Superior temporal gyrus (tissue), 1 donor: ENCODE data around the gene GALNT9.

Experiments
- DNase-seq: peaks from one replicate; pipeline ENCODE4 v3.0.0-alpha.2; 2016; ENCODE audit errors: extremely low spot score

Gene GALNT9

GRCh38 chr12:132185705-132186104 lies 143.7 kb downstream of the GALNT9 start:
- DNase-seq, result no peak

DNA sequence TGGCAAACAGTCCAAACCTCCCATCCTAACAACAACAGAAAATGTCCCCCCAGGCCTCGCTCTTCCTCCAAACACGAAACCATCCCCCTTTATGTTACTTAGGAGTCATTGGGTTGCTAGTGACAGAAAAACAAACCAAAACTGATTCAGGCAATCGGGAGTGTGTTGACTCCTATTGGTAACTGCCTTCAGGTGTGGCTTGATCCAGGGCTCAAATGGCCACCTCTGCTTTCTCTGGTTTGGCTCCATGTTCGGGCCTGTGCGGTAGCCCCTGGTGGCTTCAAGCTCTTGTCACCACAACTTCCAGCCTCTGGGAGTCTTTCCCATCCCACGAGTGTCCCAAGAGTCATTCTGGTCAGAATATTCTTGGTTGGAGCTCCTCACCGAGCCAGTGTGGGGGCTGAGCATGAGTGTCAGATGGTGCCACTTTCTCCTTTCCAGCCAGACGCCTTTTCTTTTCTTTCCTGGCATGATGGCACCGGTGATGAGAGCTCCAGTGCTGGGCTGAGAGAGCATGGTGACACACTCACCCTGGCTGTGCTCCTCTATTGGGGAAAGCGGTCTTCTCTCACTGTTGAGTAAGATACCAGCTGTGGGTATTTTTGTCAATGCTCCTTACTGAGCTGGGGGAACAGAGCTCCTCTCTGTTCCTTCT lies 146.6 kb downstream of the GALNT9 start:
- peak; percentile 25 for DNase-seq

DNA sequence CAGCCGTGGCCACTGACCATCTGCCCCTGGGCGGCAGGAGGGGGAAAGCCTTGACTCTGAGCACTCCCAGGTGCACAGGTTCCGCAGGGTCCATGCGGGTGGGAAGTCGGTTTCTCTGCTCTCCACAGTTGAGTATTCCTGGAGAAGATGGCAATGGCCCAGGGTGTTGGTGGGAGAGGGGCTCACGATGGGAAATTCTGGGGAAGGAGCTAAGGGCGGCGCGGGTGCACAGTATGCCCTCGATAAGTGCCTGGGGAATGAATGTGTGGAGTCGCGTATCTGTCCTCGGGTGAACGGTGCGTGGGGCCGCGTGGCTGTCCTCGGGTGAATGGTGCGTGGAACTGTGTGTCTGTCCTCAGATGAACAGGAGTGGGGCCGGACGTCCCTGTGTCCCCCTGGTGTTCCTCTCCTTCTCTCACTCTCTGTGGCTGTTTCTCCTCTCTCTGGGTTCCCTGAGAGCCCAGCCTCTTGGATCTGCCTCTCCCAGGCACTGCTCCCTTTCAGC lies 147.1 kb downstream of the GALNT9 start:
- DNase-seq, result no peak

DNA sequence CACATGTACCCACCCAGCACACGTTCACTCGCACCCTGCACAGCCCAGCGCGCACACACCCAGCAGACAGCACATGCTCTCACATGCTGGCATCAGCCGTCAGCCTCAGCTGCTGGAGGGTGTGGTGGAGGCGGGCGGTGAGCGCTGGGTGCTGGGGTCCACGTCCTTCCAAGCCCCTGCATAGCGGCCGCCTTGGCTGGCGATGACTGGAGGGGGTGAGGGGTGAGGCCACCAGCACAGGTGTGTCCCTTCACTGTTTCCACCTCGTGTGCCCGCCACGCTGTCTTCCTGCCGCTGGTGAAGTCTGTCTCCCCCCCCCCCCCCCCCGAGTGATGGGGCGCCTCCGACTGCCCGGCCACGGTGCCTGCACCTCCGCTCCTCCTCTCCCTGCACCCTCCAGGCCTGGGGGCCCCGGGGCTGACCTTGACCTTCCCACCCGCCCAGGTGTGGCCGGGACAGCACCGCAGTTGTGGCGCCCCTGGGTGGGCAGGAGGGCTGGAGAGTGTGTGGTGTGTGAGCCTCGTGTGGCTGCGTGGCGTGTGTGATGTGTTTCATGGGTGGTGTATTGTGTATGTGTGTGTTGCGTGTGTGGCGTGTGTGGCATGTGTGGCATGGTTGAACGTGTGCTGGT lies 147.7 kb downstream of the GALNT9 start:
- DNase-seq, result no peak

DNA sequence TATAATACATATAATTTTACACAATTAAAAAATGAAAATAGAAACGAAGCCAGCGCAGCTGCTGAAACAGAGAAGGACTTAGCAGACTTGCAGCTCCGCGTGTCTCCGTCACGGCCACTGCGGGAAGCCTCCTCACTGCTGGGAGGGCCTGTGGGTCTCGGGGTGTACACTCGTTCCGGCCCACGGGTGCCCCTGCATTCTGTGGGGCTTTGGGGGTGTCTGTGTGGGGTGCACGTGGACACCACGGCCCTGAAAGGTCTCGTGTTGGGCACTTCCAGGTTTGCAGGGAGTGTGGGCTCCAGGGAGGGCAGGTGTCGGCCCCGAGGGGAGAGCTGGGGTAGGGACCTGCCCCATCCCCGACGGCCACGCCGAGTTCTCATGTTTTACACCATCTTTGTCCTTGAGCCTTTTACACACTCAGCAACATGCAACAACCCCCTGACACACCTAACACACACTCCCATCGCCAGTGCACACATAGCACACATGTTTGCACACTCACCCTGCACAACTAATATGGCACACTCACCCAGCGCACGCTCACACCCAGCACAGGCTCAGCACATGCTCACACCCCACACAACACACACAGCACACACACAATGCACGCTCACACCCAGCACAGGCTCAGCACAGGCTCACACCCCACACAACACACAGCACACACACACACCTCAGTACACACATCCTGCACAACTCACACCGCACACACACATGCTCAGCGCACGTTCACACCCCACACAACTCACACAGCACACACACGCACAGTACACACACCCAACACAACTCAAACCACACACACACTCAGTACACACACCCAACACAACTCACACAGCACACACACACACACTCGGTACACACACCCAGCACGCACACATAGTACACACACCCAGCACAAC lies 148.5 kb downstream of the GALNT9 start:
- no peak for DNase-seq

- DNase-seq, result no peak
These were observed 149.7 kb downstream of the GALNT9 start for GRCh38 chr12:132179431-132180362.

- no peak for DNase-seq
These were observed 150.5 kb downstream of the GALNT9 start for GRCh38 chr12:132178801-132179401.

DNA sequence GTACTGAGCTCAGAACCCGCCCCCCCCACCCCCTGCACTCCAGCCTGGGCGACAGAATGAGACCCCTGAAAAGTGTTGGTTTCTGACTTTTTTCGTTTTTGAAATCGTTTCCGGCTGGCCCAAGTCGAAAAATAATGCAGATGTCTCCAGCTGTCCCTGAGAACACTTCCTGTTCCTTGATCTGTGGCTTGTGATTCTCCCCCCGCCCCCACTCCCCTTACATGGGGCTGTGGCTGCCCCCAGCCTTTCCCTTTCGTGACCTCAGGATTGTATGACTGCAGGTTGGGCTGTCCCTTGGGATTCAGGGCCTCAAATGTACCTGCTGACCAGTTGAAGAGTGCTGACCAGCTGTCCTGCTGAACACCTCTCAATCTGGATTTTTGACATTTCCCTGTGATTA lies 151.1 kb downstream of the GALNT9 start:
- no peak for DNase-seq

DNA sequence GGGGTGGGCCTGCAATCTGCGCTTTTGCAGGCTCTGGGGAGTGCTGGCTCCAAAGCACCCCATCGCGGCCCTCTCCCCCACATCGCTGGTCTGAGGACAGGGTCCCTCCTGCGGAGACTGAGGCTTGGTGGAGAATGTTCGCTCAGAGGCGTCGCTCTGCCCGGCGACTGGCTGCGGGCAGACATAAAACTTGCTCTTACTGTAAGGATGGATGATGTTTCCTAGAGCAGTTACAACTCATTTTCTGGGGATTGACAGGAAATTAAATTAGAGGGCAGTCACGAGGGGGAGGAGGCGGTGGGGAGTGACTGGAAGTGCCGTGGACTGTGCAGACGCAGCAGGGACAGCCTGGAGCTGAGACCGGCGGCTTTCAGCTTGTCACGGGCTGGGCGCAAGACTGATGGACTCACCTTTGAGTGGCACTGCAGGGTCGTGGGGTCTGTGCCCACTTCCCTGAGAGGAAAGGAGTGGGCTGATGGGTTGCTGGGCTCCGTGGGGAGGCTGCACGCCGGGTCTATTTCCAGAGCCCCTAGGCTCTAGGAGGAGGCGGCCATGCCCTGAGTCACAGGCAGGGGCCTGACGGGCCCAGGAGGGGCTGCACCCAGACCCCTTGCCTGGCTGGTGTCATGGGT lies 152.4 kb downstream of the GALNT9 start:
- no peak for DNase-seq

DNA sequence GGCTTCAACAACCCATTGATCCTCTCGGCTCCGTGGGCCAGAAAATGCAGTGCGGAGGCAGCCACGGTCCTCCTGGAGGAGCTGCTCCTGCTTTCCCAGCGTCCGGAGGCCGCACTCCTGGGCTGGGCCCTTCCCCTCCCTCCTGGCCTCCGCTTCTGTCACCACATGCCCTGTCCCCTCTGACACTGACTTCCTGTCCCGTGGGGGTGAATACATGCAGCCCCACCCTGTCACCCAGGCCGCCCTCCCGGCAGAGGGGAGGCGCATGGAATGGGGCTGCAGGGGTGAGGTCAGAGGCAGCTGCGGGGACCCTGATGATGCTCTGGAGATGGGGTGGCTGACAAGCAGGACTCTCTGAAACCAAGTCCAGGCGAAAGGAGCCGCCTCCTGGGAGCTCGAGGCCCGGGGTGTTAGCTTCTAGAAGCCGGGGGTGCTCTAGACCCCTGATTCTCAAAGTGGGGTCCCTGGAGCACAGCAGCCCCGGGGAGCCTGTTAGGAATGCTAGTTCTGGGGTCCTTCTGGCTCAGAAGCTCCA lies 152.9 kb downstream of the GALNT9 start:
- DNase-seq, result no peak

GRCh38 chr12:132175496-132176384 lies 153.6 kb downstream of the GALNT9 start:
- no peak for DNase-seq

- no peak for DNase-seq
These were observed 154.4 kb downstream of the GALNT9 start for GRCh38 chr12:132174839-132175490.

DNA sequence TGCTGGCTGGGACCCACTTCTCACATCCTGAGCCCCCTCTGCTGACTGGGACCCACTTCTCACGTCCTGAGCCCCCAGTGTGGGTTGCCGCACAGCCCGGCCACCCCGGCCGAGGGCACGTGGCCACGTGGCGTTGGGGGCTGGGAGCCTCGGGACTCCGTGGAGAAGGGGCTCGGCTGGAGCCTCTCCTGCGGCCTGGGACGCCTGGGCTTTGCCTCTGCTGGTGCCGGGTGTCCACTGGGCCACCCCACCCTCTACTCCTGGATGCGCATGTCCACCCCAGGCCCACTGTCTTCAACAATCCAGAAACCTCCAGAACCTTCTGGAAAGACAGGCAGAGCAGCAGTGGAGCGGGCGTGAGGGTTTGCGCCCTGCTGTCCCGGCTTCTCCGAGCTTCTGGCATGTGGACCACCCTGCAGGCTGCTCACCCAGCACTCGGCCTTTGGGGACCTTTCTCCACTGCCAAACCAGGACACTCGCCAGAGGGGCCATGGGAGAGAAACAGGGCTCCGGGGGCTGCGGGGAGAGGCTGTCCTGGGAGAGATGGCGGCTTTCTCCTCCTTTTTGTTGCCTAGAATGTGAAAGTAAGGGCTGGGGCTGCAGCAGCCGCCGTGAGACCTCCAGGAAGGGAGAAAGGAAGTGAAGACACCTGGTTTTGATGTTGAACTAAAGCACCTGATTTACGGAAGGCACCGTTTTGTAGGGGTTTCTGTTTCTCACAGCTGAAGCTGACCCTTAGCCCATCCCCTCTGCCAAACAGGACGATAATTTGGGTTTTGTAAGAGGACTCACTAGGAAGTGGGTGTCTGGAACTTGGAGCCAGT lies 155.2 kb downstream of the GALNT9 start:
- DNase-seq, result no peak

GRCh38 chr12:132173135-132174014 lies 156.0 kb downstream of the GALNT9 start:
- no peak for DNase-seq

DNA sequence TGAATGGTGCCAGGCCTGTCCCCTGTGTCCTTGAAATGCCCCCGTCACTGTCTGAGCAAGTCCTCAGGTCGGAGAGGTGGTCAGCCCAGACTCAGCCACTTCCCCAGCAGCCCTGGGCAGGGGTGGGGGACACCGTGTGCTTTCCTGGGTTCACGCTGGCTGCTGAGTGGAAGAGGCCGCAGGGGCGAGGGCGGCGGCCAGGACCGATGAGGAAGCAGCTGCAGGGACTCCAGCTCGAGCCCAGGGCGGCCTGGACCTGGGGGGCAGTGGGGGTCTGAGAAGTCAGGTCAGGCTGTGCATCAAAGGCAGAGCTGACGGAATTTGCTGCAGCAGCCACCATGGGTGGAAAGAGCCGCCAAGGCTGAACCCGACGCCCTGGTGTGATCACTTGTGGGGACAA lies 156.8 kb downstream of the GALNT9 start:
- no peak for DNase-seq

DNA sequence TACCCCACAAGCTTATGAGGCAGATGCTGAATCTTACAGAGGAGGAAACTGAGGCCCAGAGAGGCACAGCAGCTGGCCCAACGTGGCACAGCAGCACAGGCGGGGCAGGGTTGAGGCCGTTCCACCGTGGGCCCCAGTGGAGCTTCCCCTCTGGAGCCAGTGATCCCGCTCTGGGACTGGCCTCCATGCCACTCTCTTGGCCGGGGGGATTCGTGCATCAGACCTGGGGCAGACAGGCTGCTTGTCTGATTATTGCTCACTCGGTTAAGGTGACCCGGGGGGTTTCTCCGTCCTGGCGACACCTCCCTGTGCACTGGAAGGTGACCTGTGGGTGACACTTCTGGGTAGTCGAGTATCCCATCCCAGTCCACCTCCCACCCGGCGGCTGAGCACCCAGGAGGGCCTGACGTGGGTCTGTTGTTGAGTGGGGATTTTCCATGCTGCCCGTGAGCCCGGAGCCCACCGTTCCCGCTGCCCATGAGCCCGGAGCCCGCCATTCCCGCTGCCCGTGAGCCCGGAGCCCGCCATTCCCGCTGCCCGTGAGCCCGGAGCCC lies 157.3 kb downstream of the GALNT9 start:
- DNase-seq, result no peak
